DOHH2 (cell line): ENCODE measurements around the gene YWHAQ.

Experiments
- H3F3A ChIP-seq: fragments of 200-600 bp; sonication (generic), shearing (Covaris generic); 2 replicates; pipeline ENCODE4 v1.6.0; 2016; ENCODE audit warnings: antibody characterized with exemption, mild to moderate bottlenecking; ENCODE audit not compliant: control insufficient read depth, insufficient read depth
- H3K27ac ChIP-seq: fragments of 200-600 bp; sonication (generic); 2 replicates; pipeline ENCODE4 v1.5.1; 2014; ENCODE audit warnings: low read depth, mild to moderate bottlenecking, low read length, moderate library complexity
- H3K27me3 ChIP-seq: fragments of 200-600 bp; sonication (generic); 2 replicates; pipeline ENCODE4 v1.6.1; 2014; ENCODE audit warnings: mild to moderate bottlenecking, low read length, mixed read lengths; ENCODE audit not compliant: control insufficient read depth
- H3K36me3 ChIP-seq: fragments of 200-600 bp; sonication (generic); 2 replicates; pipeline ENCODE4 v1.6.1; 2014; ENCODE audit warnings: mild to moderate bottlenecking, low read length, moderate library complexity, mixed read lengths; ENCODE audit not compliant: control insufficient read depth
- H3K4me1 ChIP-seq: fragments of 200-600 bp; sonication (generic); 2 replicates; pipeline ENCODE4 v1.6.1; 2014; ENCODE audit warnings: mild to moderate bottlenecking, low read length, mixed read lengths; ENCODE audit not compliant: control insufficient read depth
- H3K4me2 ChIP-seq: fragments of 200-600 bp; sonication (generic); 2 replicates; pipeline ENCODE4 v1.6.0; 2014; ENCODE audit warnings: mild to moderate bottlenecking, low read length, moderate library complexity
- H3K4me3 ChIP-seq: fragments of 200-600 bp; sonication (generic); 2 replicates; pipeline ENCODE4 v1.5.1; 2014; ENCODE audit warnings: mild to moderate bottlenecking, low read length, mixed read lengths
- H3K79me2 ChIP-seq: fragments of 200-600 bp; sonication (generic); 2 replicates; pipeline ENCODE4 v1.6.1; 2014; ENCODE audit warnings: mild to moderate bottlenecking, low read length, mixed read lengths; ENCODE audit not compliant: control insufficient read depth
- H3K9me2 ChIP-seq: fragments of 200-600 bp; sonication (generic); replicated peaks from 2 replicates; pipeline ENCODE4 v1.6.1; 2014; ENCODE audit warnings: mild to moderate bottlenecking, low read length, mixed read lengths; ENCODE audit not compliant: control insufficient read depth
- H3K9me3 ChIP-seq: fragments of 200-600 bp; sonication (generic); 2 replicates; pipeline ENCODE4 v1.6.1; 2014; ENCODE audit warnings: antibody characterized with exemption, low read length, mixed read lengths; ENCODE audit not compliant: control insufficient read depth, insufficient read depth
- H4K20me1 ChIP-seq: fragments of 200-600 bp; sonication (generic); 2 replicates; pipeline ENCODE4 v1.6.0; 2014; ENCODE audit warnings: low read depth, mild to moderate bottlenecking, antibody characterized with exemption, low read length, moderate library complexity; ENCODE audit not compliant: control insufficient read depth, insufficient read depth
- EZH2phosphoT487 ChIP-seq: fragments of 200-600 bp; sonication (generic); IDR thresholded peaks from 2 replicates; pipeline ENCODE4 v1.6.1; 2017; ENCODE audit warnings: borderline replicate concordance, mild to moderate bottlenecking, antibody characterized with exemption, low read length, moderate library complexity, mixed read lengths
- TF ChIP-seq, protein P1 (sequence below): fragments of 200-600 bp; sonication (generic); IDR thresholded peaks from one replicate; pipeline ENCODE4 v1.5.1; 2014; ENCODE audit warnings: antibody characterized with exemption, mild to moderate bottlenecking, low read depth, low read length; ENCODE audit not compliant: poor library complexity, severe bottlenecking

Gene YWHAQ

DNA sequence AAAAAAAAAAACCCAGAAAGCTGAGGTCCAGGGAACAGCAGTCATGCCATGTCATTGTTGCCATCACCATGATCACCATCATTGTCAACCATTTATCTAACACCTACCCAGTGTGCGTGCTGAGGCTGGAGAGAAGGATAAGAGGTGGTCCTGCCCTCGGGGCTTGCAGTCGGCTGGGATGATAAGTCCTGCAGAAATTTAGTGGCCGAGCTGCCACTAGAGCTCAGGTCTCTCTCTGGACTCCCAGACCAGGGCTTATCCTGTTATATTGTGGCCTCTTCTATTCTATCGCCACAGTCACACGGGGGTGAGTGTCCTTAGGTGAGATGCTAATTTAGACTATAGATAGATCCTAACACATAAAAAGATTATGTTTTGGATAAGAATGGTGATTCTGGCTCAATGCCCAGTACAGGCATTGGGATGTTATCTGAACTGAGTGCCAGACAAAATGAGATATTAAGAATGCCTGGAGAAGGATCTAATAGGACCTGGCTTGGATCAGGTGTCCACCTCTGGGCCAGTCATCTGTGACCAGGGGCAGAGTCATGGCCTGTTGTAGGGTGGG lies 43.2 kb upstream of the YWHAQ start:
- Histone ChIP-seq H3K27ac (no peak overlapping the region), H3K4me3 (no peak overlapping the region), H4K20me1 (no peaks in the 10 kb centered on the region), H3K79me2 (no peaks in the 10 kb centered on the region), H3K9me2 (no peaks in the 10 kb centered on the region), H3F3A (no peaks in the 10 kb centered on the region), H3K36me3 (no peaks in the 10 kb centered on the region), H3K4me2 (no peak overlapping the region), H3K9me3 (no peaks in the 10 kb centered on the region), H3K27me3 (no peaks in the 10 kb centered on the region; the same call in 1 of the 2 replicates), H3K4me1 (no peaks in the 10 kb centered on the region)
- TF ChIP-seq, protein P1, sequence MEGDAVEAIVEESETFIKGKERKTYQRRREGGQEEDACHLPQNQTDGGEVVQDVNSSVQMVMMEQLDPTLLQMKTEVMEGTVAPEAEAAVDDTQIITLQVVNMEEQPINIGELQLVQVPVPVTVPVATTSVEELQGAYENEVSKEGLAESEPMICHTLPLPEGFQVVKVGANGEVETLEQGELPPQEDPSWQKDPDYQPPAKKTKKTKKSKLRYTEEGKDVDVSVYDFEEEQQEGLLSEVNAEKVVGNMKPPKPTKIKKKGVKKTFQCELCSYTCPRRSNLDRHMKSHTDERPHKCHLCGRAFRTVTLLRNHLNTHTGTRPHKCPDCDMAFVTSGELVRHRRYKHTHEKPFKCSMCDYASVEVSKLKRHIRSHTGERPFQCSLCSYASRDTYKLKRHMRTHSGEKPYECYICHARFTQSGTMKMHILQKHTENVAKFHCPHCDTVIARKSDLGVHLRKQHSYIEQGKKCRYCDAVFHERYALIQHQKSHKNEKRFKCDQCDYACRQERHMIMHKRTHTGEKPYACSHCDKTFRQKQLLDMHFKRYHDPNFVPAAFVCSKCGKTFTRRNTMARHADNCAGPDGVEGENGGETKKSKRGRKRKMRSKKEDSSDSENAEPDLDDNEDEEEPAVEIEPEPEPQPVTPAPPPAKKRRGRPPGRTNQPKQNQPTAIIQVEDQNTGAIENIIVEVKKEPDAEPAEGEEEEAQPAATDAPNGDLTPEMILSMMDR = no peak
- TF ChIP-seq EZH2phosphoT487 = no peak

DNA sequence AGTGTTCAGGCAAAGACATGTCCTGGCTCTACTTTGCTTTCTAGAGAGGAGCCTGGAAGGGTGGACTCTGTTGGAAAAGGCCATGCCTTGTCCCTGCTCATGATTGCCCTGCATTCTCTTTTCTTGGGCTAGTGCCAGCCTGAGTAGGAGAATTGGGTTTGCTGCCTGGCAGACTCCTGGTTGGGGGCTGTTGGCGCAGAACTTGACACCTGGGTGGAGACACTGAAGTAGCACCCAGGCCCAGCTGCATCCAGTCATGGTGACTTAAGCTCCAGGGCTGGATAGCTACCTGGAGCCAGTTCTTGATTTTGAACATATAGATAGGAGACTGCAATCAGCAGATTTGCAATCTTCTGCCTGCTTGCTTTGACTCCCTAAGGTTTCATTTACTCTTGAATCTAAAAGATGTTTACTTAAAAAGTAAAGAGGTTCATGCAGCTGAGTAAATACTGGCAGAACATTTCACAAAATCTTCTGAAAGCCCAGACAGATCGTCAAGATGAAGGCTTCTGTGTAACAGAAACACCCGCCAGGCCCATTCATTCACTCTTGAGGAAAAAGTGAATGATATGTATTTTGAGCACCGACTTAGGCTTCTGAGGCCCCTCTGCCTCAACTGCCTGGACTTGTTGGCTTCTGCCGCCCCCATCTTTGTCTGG lies 38.0 kb upstream of the YWHAQ start:
- Histone ChIP-seq H3K27ac (no peak overlapping the region), H3K4me3 (no peak overlapping the region)

DNA sequence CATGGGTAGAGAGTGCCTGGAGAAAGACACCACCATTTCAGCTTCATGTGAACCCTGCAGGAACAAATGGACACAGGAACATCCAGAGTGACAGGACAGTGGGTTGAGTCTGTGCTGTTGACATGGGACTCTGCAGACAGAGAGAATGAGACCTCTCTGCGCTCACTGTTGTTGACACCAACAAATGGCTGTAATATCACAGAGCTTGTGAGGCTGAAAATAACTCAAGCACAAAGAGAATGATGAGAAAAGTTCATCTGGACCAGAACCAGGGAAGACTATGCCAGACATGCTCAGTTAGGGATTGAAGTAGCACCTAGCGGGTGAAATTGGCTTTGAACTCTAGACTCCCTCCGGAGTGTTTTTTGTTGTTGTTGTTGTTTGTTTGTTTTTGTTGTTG lies 37.0 kb upstream of the YWHAQ start:
- Histone ChIP-seq H3K9me2 (no peaks in the 10 kb centered on the region), H3K36me3 (no peaks in the 10 kb centered on the region), H3K27me3 (peaks cover 22% of the 10 kb centered on the region), H3K79me2 (no peaks in the 10 kb centered on the region), H3F3A (no peaks in the 10 kb centered on the region), H3K27ac (no peak overlapping the region), H3K9me3 (no peaks in the 10 kb centered on the region), H3K4me1 (no peaks in the 10 kb centered on the region), H4K20me1 (no peaks in the 10 kb centered on the region), H3K4me2 (no peak overlapping the region), H3K4me3 (no peak overlapping the region)
- TF ChIP-seq EZH2phosphoT487 = no peak
- TF ChIP-seq, protein P1 = no peak

More for the DNA sequence above, 38.0 kb upstream of the YWHAQ start:
- Histone ChIP-seq H3K79me2 (no peaks in the 10 kb centered on the region), H3K9me3 (no peaks in the 10 kb centered on the region), H3K4me1 (no peaks in the 10 kb centered on the region), H3K27me3 (peaks cover 14% of the 10 kb centered on the region), H3F3A (no peaks in the 10 kb centered on the region), H4K20me1 (no peaks in the 10 kb centered on the region), H3K36me3 (no peaks in the 10 kb centered on the region), H3K9me2 (no peaks in the 10 kb centered on the region), H3K4me2 (no peak overlapping the region)
- TF ChIP-seq EZH2phosphoT487 = no peak
- TF ChIP-seq, protein P1 = no peak
